GM18909 (cell line): Measurements from ENCODE around the gene TENT5C.

Experiments used
- ATAC-seq: cut with Tn5 transposase; IDR thresholded peaks from one replicate; pipeline ENCODE4 v1.9.1; 2021; ENCODE audit warnings: mild to moderate bottlenecking; ENCODE audit not compliant: unreplicated experiment, poor library complexity

Gene TENT5C

GRCh38 chr1:117632269-117633067 is 26.6 kb downstream of the TENT5C start:
- ATAC-seq: no peak

- no peak for ATAC-seq
Measured at GRCh38 chr1:117633068-117633345, 27.2 kb downstream of the TENT5C start.

GRCh38 chr1:117633423-117633822 is 27.6 kb downstream of the TENT5C start:
- no peak for ATAC-seq

- ATAC-seq: no peak
Measured at GRCh38 chr1:117633936-117634335, 28.1 kb downstream of the TENT5C start.

GRCh38 chr1:117634631-117635030 is 28.8 kb downstream of the TENT5C start:
- ATAC-seq: no peak

GRCh38 chr1:117635805-117636204 is 30.0 kb downstream of the TENT5C start:
- ATAC-seq: no peak

- ATAC-seq: no peak
Measured at GRCh38 chr1:117636637-117637425, 31.0 kb downstream of the TENT5C start.

GRCh38 chr1:117638141-117638540 is 32.3 kb downstream of the TENT5C start:
- ATAC-seq: no peak

GRCh38 chr1:117638759-117639158 is 32.9 kb downstream of the TENT5C start:
- ATAC-seq: no peak

- no peak for ATAC-seq
Measured at GRCh38 chr1:117639741-117640140, 33.9 kb downstream of the TENT5C start.

- ATAC-seq: no peak
Measured at GRCh38 chr1:117641536-117641935, 35.7 kb downstream of the TENT5C start.

GRCh38 chr1:117642963-117643362 is 37.1 kb downstream of the TENT5C start:
- ATAC-seq: no peak

- ATAC-seq: no peak
Measured at GRCh38 chr1:117643601-117644000, 37.8 kb downstream of the TENT5C start.

- ATAC-seq: peak; percentile 69
Measured at GRCh38 chr1:117644696-117645311, 39.0 kb downstream of the TENT5C start.

GRCh38 chr1:117645343-117645742 is 39.5 kb downstream of the TENT5C start:
- no peak for ATAC-seq

- no peak for ATAC-seq
Measured at GRCh38 chr1:117646007-117646811, 40.4 kb downstream of the TENT5C start.

GRCh38 chr1:117646956-117647355 is 41.1 kb downstream of the TENT5C start:
- ATAC-seq: no peak

GRCh38 chr1:117648015-117648414 is 42.2 kb downstream of the TENT5C start:
- ATAC-seq: no peak

GRCh38 chr1:117650840-117651568 is 45.2 kb downstream of the TENT5C start:
- no peak for ATAC-seq

GRCh38 chr1:117651616-117652015 is 45.8 kb downstream of the TENT5C start:
- no peak for ATAC-seq
